ENCODE data around the gene LARGE2.

The LARGE2 gene

DNA sequence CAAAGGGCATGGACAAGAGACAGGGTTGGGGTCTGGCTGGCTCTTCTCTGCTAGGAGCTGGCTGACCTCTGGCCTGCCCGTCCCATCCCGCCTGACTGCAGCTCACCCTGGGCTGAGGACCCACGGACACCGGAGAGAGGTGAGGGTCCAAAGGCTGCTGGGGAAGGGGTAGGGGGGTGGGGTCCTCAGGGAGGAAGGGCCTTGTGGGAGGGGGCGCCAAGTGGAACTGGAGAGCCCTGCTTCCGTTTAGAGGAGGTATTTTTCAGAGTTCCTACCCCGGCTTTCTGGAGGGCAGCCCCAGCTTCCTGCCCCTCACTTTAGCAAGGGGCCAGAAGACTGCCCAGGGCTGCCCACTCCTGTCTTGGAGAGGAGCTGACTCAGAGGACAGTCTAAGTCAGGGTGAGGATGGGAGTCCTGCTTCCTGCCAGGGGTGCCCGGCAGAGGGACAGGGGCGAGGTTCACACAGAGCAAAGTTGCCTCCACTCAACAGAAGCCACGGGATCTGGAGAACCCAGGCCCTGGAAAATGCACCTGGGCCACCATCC lies 7.1 kb downstream of the LARGE2 start:
- peaks cover 11% of the 10 kb centered on the region for H3K4me1 ChIP-seq (ENCODE audit: control insufficient read depth, insufficient read depth, low read length)
- no peak overlapping the region for H3K4me3 ChIP-seq (ENCODE audit: low read length)
- H3K9ac ChIP-seq (ENCODE audit: low read length), result no peak overlapping the region
- H3K9me3 ChIP-seq (ENCODE audit: control insufficient read depth, low read length), result no peaks in the 10 kb centered on the region
- no peaks in the 10 kb centered on the region for H3K27me3 ChIP-seq (ENCODE audit: control insufficient read depth, insufficient read depth, low read length)
- no peaks in the 10 kb centered on the region for H3K36me3 ChIP-seq (ENCODE audit: control insufficient read depth, insufficient read depth, low read length)

DNA sequence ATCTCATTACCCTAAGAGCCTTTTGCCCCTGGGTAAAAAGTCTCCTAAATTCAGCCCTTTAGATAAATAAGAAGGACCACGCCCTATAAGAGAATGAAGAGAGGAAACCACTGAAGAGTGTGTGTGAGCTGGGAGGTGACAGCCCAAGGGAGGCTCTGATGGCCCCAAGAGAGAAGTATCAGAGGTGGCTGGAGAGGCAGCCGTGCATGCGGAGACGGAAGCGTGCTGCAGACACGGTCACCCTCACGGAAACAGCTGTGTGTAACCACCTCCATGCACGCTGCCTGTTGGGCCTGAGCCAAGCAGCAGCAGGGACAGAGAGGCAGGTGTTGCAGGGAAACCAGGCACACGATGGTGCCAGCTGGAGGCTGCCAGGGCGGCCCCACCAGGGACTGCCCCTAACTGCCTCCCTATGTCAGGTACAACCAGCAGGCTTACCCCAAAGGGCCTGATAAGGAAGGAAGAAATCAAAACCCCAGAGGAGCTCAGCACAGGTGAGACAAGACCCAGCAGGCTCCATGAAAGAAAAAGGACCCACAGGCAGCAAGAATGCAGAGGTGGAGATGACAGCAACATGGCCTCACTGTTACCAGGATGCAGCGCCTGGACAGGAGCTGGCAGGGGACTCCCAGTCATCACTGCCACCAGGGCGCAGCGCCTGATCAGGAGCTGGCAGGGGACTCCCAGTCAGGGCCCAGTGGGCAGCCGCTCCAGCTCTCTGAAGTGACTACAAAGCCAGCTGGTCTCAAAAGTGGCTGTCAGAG lies 7.8 kb downstream of the LARGE2 start:
- Histone ChIP-seq H3K9me3 (ENCODE audit: control insufficient read depth, low read length) (no peaks in the 10 kb centered on the region), H3K4me3 (ENCODE audit: low read length) (no peak overlapping the region), H3K36me3 (ENCODE audit: control insufficient read depth, insufficient read depth, low read length) (peaks cover 6% of the 10 kb centered on the region), H3K27me3 (ENCODE audit: control insufficient read depth, insufficient read depth, low read length) (no peaks in the 10 kb centered on the region), H3K9ac (ENCODE audit: low read length) (no peak overlapping the region), H3K4me1 (ENCODE audit: control insufficient read depth, insufficient read depth, low read length) (peaks cover 11% of the 10 kb centered on the region)

DNA sequence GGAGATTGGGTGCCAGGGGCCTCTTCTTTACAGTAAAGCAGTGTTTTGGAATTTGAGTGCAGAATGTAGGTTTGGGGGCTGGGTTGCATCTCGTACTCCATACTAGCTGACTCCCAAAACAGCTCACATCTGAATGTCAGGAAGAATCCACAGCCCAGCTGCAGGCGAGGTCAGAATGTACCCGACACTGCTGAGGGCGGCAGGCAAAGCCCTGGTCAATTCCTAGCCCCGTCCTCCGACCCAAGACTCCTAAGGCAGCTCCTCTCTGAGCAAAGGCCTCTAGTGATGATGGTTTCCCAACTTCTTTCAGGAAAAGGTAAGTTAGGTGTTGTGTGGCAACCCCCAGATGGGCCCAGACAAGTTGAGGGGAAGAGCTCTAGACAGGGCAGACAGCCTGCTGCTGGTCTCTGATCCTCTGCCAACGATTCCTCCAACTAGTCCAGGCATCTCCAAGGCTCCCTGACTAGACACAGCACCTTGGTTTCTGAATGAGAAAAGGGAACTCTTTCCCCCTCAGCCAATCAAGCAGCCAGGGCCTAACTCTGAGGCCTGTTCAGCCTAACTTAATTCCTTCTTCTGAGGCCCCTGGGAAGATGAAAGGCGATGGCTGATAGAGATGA lies 8.6 kb downstream of the LARGE2 start:
- no peak overlapping the region for H3K9ac ChIP-seq (ENCODE audit: low read length)
- peaks cover 8% of the 10 kb centered on the region for H3K36me3 ChIP-seq (ENCODE audit: control insufficient read depth, insufficient read depth, low read length)
- no peaks in the 10 kb centered on the region for H3K27me3 ChIP-seq (ENCODE audit: control insufficient read depth, insufficient read depth, low read length)
- no peaks in the 10 kb centered on the region for H3K9me3 ChIP-seq (ENCODE audit: control insufficient read depth, low read length)
- H3K4me3 ChIP-seq (ENCODE audit: low read length), result no peak overlapping the region
- H3K4me1 ChIP-seq (ENCODE audit: control insufficient read depth, insufficient read depth, low read length), result peaks cover 11% of the 10 kb centered on the region

DNA sequence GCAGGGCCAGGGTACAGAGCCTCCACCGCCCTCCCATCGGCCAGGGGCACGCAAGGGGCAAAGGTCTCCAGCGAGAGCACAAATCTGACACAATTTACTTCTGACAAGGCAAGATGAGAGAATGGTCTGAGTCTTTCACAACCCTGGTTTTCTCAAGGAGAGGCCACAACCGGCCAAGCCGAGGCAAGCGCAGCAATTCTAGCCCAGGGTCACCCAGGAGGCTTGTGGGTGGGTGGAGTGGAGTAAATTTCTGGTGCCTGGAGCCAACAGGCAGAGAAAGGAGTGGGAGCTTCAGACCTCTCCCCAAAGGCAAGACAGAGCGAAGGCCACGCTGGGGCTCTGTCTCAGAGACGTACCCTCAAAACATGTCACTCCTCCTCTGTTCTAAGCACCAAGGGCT lies 9.3 kb downstream of the LARGE2 start:
- Histone ChIP-seq H3K9ac (ENCODE audit: low read length) (no peak overlapping the region), H3K4me3 (ENCODE audit: low read length) (no peak overlapping the region), H3K36me3 (ENCODE audit: control insufficient read depth, insufficient read depth, low read length) (peaks cover 8% of the 10 kb centered on the region), H3K4me1 (ENCODE audit: control insufficient read depth, insufficient read depth, low read length) (peaks cover 11% of the 10 kb centered on the region), H3K27me3 (ENCODE audit: control insufficient read depth, insufficient read depth, low read length) (no peaks in the 10 kb centered on the region), H3K9me3 (ENCODE audit: control insufficient read depth, low read length) (no peaks in the 10 kb centered on the region)

DNA sequence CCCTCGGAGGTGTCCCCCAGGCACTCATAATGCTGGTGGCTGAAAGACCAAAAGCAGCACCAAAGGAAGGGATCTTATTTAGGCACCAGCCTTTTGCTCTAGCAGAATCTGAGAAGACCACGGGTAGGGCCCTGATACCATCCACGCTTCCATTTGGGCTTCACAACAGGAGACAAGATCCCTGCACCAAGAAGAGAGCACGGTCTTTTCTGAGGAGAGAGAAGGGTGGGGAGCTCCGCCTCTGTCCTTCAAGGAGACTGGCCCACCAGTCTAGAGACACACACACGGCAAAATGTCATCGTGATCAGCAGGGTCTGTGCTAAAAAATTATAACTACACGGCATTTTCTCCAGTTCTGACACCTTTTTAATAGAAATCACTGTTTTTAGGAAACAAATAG lies 9.8 kb downstream of the LARGE2 start:
- no peaks in the 10 kb centered on the region for H3K9me3 ChIP-seq (ENCODE audit: control insufficient read depth, low read length)
- H3K4me3 ChIP-seq (ENCODE audit: low read length), result no peak overlapping the region
- H3K27me3 ChIP-seq (ENCODE audit: control insufficient read depth, insufficient read depth, low read length), result no peaks in the 10 kb centered on the region
- peaks cover 8% of the 10 kb centered on the region for H3K36me3 ChIP-seq (ENCODE audit: control insufficient read depth, insufficient read depth, low read length)
- peaks cover 11% of the 10 kb centered on the region for H3K4me1 ChIP-seq (ENCODE audit: control insufficient read depth, insufficient read depth, low read length)
- H3K9ac ChIP-seq (ENCODE audit: low read length), result no peak overlapping the region

DNA sequence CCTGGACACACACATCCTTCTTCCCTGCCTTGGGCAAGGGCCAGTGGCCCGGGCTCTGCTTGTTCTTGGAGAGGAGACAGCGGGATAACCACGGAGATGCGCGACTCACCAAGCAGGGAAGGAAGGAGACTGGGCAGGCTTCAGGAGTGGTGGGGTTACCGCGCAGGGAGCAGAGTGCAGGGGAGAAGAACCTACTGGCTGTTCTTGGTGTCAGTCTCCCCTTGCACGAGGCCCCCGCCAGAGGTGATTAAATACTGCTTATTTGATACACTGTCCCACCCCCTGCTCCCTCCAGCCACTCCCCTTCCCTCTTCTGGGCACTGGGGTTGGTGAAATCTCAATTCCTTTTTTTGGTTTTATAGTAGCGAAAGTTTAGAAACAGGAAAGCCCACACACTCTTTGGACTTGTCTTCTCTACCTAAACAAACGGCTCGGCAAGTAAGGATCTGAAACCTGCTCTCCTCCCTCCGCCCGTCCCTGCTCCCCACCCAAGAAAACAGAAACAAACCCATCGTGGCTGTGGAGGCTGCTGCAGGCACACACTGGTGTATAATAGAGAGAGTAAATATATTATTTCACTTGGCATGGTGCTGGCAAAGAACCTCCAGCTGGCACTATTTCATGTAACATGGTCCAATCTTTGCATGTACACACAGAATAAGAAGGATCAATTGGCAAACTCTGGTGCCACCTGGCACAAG lies 10.8 kb downstream of the LARGE2 start:
- H3K9ac ChIP-seq (ENCODE audit: low read length), result no peak overlapping the region
- H3K36me3 ChIP-seq (ENCODE audit: control insufficient read depth, insufficient read depth, low read length), result peaks cover 12% of the 10 kb centered on the region
- H3K9me3 ChIP-seq (ENCODE audit: control insufficient read depth, low read length), result no peaks in the 10 kb centered on the region
- no peaks in the 10 kb centered on the region for H3K27me3 ChIP-seq (ENCODE audit: control insufficient read depth, insufficient read depth, low read length)
- H3K4me1 ChIP-seq (ENCODE audit: control insufficient read depth, insufficient read depth, low read length), result peaks cover 11% of the 10 kb centered on the region
- no peak overlapping the region for H3K4me3 ChIP-seq (ENCODE audit: low read length)

DNA sequence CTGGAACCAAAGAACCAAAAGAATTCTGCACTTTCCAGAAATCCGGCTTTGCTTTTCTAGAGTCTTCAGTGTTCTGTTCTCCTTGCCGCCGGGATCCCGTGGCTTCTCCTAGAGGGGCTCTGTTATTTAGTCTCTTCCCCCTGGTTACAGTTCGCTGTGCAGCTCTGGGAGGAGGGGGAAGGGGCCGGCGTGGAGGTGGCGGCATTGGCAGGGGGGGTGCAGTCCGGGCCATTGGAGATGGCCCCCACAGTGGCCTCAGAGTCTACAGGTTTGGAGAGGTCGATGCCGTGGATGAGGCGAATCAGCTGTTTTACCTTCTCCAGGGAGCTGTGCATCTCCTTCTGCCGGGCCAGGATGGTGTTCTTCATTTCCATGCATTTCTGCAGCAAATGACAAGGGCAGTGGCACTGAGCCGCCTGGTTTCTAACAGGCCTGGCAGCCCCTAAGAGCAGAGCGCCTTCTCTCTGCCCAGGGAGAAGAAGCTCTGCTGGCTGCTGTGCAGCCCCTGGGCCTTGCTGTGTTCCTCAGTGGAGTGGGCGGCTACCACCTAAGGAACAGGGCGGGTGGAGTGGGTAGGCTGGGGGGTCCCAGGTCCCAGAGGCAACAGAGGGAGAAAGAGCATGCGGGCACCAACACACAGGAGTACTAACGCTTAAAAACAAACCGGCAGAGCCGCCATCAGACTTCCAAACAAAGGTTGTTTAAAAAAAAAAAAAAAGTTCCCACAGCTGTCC lies 11.6 kb downstream of the LARGE2 start:
- peaks cover 11% of the 10 kb centered on the region for H3K4me1 ChIP-seq (ENCODE audit: control insufficient read depth, insufficient read depth, low read length)
- H3K9me3 ChIP-seq (ENCODE audit: control insufficient read depth, low read length), result no peaks in the 10 kb centered on the region
- no peaks in the 10 kb centered on the region for H3K27me3 ChIP-seq (ENCODE audit: control insufficient read depth, insufficient read depth, low read length)
- peaks cover 12% of the 10 kb centered on the region for H3K36me3 ChIP-seq (ENCODE audit: control insufficient read depth, insufficient read depth, low read length)
- H3K9ac ChIP-seq (ENCODE audit: low read length), result no peak overlapping the region
- H3K4me3 ChIP-seq (ENCODE audit: low read length), result no peak overlapping the region

DNA sequence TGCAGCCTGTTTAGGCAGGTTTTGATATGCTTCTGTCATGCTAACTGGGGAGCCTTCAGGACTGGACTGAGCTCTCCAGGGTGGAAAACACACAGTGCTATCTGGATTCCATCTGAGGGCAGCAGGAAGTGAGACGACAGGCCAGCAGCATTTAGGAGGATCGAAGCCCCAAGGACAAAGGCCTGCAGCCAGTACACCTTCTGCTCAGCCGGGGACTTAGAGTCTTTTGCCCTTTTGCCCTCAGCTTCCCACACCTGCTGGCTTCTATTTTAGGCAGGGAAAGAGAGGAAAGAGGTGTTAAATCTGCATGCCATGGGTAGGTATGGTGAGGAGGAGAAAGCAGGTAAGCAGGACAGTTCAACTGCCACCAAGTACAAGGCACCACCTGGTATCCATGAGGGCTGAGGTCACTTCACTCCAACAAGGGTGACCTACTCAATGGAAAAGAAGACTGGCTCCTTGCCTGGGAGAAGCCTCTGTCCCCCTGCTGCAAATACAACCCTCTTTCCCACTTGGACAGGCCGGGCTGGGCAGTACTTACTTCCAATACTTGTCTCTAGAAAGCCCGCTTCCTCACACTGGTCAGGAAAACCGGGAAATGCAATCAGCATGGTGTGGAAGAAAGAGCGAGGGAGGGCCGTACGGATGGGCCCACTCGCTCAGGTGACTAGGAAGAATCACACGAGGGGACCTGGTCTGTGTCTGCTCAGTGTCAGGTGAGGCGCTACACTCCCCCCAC lies 12.3 kb downstream of the LARGE2 start:
- Histone ChIP-seq H3K9ac (ENCODE audit: low read length) (no peak overlapping the region), H3K36me3 (ENCODE audit: control insufficient read depth, insufficient read depth, low read length) (peaks cover 12% of the 10 kb centered on the region)

DNA sequence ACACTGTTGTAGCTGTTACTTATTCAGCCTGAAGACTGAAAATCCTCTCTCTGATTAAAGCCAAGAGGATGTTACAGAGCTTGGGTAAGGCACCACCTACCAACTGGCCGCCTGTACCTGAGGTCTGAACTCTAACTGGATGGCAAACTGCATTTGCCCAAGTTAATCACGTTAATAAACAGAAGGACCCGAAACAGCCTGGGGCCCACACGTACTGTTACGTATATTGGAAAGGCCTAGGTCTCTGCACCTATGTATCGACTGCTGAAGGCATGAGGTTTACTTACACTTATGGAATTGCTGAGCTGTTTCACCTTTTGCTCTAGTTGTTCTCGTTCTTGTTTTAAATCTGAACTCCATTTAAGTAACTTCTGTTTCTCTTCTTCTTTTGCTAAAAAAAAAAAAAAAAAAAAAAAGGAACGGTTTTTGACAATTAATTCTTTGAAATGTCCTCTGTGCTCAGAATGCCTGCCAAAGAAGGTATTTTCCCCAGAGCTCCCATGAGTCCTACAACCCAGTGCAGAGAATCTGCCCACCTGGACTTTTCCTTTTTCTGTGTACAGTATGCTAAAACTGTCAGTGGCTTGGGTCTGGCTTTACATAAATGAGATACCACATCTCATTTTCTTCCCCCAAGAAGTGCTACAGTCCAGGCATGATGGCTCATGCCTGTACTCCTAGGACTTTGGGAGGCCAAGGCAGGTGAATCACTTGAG lies 13.1 kb downstream of the LARGE2 start:
- H3K4me1 ChIP-seq (ENCODE audit: control insufficient read depth, insufficient read depth, low read length), result peaks cover 1% of the 10 kb centered on the region
- peaks cover 12% of the 10 kb centered on the region for H3K36me3 ChIP-seq (ENCODE audit: control insufficient read depth, insufficient read depth, low read length)

More for the DNA sequence above, 12.3 kb downstream of the LARGE2 start:
- H3K4me1 ChIP-seq (ENCODE audit: control insufficient read depth, insufficient read depth, low read length), result peaks cover 9% of the 10 kb centered on the region
- H3K4me3 ChIP-seq (ENCODE audit: low read length), result no peak overlapping the region
- H3K9me3 ChIP-seq (ENCODE audit: control insufficient read depth, low read length), result no peaks in the 10 kb centered on the region
- H3K27me3 ChIP-seq (ENCODE audit: control insufficient read depth, insufficient read depth, low read length), result no peaks in the 10 kb centered on the region

DNA sequence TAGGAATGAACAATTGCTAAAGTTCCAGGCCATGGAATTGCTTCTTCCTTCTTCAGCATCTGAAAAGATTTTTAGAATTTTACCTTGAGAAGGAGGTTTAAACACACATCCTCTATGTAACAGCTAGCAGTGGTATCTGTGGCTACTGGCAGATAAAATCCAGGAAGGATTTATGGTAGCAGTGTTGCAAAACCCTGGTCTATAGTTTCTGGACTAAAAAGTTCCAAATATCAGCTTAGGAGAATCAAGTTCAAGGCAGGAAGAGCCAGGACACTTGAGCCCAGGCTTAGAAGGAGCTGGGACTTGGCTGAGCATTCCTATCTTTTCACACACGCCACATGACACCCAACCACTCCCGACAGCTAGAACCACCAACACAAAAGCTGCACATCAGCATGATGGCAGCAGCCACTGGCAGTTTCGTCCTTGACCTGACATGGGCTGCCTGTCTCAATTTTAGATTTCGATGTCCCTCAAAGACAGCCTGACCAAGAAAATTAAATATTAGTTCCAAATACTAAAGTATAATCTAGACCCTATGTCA lies 14.1 kb downstream of the LARGE2 start:
- H3K9ac ChIP-seq (ENCODE audit: low read length), result no peak overlapping the region
- H3K4me3 ChIP-seq (ENCODE audit: low read length), result no peak overlapping the region
- no peaks in the 10 kb centered on the region for H3K27me3 ChIP-seq (ENCODE audit: control insufficient read depth, insufficient read depth, low read length)
- H3K4me1 ChIP-seq (ENCODE audit: control insufficient read depth, insufficient read depth, low read length), result no peaks in the 10 kb centered on the region
- H3K9me3 ChIP-seq (ENCODE audit: control insufficient read depth, low read length), result no peaks in the 10 kb centered on the region
- peaks cover 12% of the 10 kb centered on the region for H3K36me3 ChIP-seq (ENCODE audit: control insufficient read depth, insufficient read depth, low read length)

More for the DNA sequence above, 13.1 kb downstream of the LARGE2 start:
- H3K4me3 ChIP-seq (ENCODE audit: low read length), result no peak overlapping the region
- H3K9me3 ChIP-seq (ENCODE audit: control insufficient read depth, low read length), result no peaks in the 10 kb centered on the region
- H3K9ac ChIP-seq (ENCODE audit: low read length), result no peak overlapping the region
- no peaks in the 10 kb centered on the region for H3K27me3 ChIP-seq (ENCODE audit: control insufficient read depth, insufficient read depth, low read length)
